ENCODE results near the gene RAD51B. TPM values are rescaled to one million over a fixed set of nuclear protein-coding genes. Genes with fewer than 3 reads are reported as not detected.

Gene RAD51B
- total and polyA plus RNA-seq, 2 donors (not counting 1 experiment from before 2014, with no cell fraction given), result 4.6 to 16.3 TPM

GRCh38 chr14:68076451-68076850 lies 256.9 kb downstream of the RAD51B start:
- Histone ChIP-seq H3K79me2 (ENCODE audit: control insufficient read depth, insufficient read depth, low read length) (no peaks in the 10 kb centered on the region), H3K9me3 (ENCODE audit: control insufficient read depth, insufficient read depth, low read depth, low read length) (no peaks in the 10 kb centered on the region), H3K4me2 (ENCODE audit: extremely low read depth, insufficient read depth, low read length) (no peak overlapping the region), H2AFZ (ENCODE audit: low read length) (no peak overlapping the region), H3K4me1 (ENCODE audit: control insufficient read depth, extremely low read depth, insufficient read depth, low read length) (no peaks in the 10 kb centered on the region), H3K27ac (ENCODE audit: insufficient read depth, low read length) (no peak overlapping the region), H3K4me3 (replicated peaks in 1 of 4; ENCODE audit: control extremely low read depth in 1 of 4, insufficient read depth in 1 of 4, low read depth in 3 of 4, low read length in 4 of 4) (no peak overlapping the region), H3K36me3 (ENCODE audit: control insufficient read depth, insufficient read depth, low read length) (no peaks in the 10 kb centered on the region), H4K20me1 (ENCODE audit: control insufficient read depth, extremely low read depth, insufficient read depth, low read length) (no peaks in the 10 kb centered on the region), H3K9ac (ENCODE audit: insufficient read depth, low read length) (no peak overlapping the region), H3K27me3 (ENCODE audit: control insufficient read depth, insufficient read depth, low read length) (no peaks in the 10 kb centered on the region)
- DNase-seq (ENCODE audit: low read depth in 2 of 2), result peak; percentile 40 to 67
- no peak for TF ChIP-seq EZH2 (IDR thresholded peaks at IDR 0.05; ENCODE audit: low read length, missing control alignments)
- TF ChIP-seq, protein P1, sequence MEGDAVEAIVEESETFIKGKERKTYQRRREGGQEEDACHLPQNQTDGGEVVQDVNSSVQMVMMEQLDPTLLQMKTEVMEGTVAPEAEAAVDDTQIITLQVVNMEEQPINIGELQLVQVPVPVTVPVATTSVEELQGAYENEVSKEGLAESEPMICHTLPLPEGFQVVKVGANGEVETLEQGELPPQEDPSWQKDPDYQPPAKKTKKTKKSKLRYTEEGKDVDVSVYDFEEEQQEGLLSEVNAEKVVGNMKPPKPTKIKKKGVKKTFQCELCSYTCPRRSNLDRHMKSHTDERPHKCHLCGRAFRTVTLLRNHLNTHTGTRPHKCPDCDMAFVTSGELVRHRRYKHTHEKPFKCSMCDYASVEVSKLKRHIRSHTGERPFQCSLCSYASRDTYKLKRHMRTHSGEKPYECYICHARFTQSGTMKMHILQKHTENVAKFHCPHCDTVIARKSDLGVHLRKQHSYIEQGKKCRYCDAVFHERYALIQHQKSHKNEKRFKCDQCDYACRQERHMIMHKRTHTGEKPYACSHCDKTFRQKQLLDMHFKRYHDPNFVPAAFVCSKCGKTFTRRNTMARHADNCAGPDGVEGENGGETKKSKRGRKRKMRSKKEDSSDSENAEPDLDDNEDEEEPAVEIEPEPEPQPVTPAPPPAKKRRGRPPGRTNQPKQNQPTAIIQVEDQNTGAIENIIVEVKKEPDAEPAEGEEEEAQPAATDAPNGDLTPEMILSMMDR (conservative IDR thresholded peaks at IDR 0.05 in 1 of 2, IDR thresholded peaks at IDR 0.05 in 1 of 2; ENCODE audit: low read depth in 1 of 2, low read length in 2 of 2), result no peak

GRCh38 chr14:68079941-68080697 lies 260.5 kb downstream of the RAD51B start:
- Histone ChIP-seq H4K20me1 (ENCODE audit: control insufficient read depth, extremely low read depth, insufficient read depth, low read length) (no peaks in the 10 kb centered on the region), H3K27ac (ENCODE audit: insufficient read depth, low read length) (no peak overlapping the region), H2AFZ (ENCODE audit: low read length) (no peak overlapping the region), H3K9ac (ENCODE audit: insufficient read depth, low read length) (no peak overlapping the region), H3K9me3 (ENCODE audit: control insufficient read depth, insufficient read depth, low read depth, low read length) (no peaks in the 10 kb centered on the region), H3K4me2 (ENCODE audit: extremely low read depth, insufficient read depth, low read length) (no peak overlapping the region), H3K4me3 (replicated peaks in 1 of 4; ENCODE audit: control extremely low read depth in 1 of 4, insufficient read depth in 1 of 4, low read depth in 3 of 4, low read length in 4 of 4) (no peak overlapping the region), H3K79me2 (ENCODE audit: control insufficient read depth, insufficient read depth, low read length) (no peaks in the 10 kb centered on the region), H3K27me3 (ENCODE audit: control insufficient read depth, insufficient read depth, low read length) (no peaks in the 10 kb centered on the region), H3K4me1 (ENCODE audit: control insufficient read depth, extremely low read depth, insufficient read depth, low read length) (no peaks in the 10 kb centered on the region), H3K36me3 (ENCODE audit: control insufficient read depth, insufficient read depth, low read length) (no peaks in the 10 kb centered on the region)
- no peak for DNase-seq (ENCODE audit: low read depth in 2 of 2)
- TF ChIP-seq EZH2 (IDR thresholded peaks at IDR 0.05; ENCODE audit: low read length, missing control alignments), result no peak
- TF ChIP-seq, protein P1 (conservative IDR thresholded peaks at IDR 0.05 in 1 of 2, IDR thresholded peaks at IDR 0.05 in 1 of 2; ENCODE audit: low read depth in 1 of 2, low read length in 2 of 2), result no peak

- Histone ChIP-seq H3K9ac (ENCODE audit: insufficient read depth, low read length) (no peak overlapping the region), H3K9me3 (ENCODE audit: control insufficient read depth, insufficient read depth, low read depth, low read length) (no peaks in the 10 kb centered on the region), H3K27ac (ENCODE audit: insufficient read depth, low read length) (no peak overlapping the region), H4K20me1 (ENCODE audit: control insufficient read depth, extremely low read depth, insufficient read depth, low read length) (no peaks in the 10 kb centered on the region), H3K4me2 (ENCODE audit: extremely low read depth, insufficient read depth, low read length) (no peak overlapping the region), H3K36me3 (ENCODE audit: control insufficient read depth, insufficient read depth, low read length) (no peaks in the 10 kb centered on the region), H2AFZ (ENCODE audit: low read length) (no peak overlapping the region), H3K4me3 (replicated peaks in 1 of 4; ENCODE audit: control extremely low read depth in 1 of 4, insufficient read depth in 1 of 4, low read depth in 3 of 4, low read length in 4 of 4) (no peak overlapping the region), H3K27me3 (ENCODE audit: control insufficient read depth, insufficient read depth, low read length) (no peaks in the 10 kb centered on the region), H3K4me1 (ENCODE audit: control insufficient read depth, extremely low read depth, insufficient read depth, low read length) (no peaks in the 10 kb centered on the region), H3K79me2 (ENCODE audit: control insufficient read depth, insufficient read depth, low read length) (no peaks in the 10 kb centered on the region)
- TF ChIP-seq, protein P1 (conservative IDR thresholded peaks at IDR 0.05 in 1 of 2, IDR thresholded peaks at IDR 0.05 in 1 of 2; ENCODE audit: low read depth in 1 of 2, low read length in 2 of 2), result no peak
- no peak for TF ChIP-seq EZH2 (IDR thresholded peaks at IDR 0.05; ENCODE audit: low read length, missing control alignments)
- DNase-seq (ENCODE audit: low read depth in 2 of 2), result no peak
Observed at GRCh38 chr14:68081489-68081888, 261.9 kb downstream of the RAD51B start.
